CD4-positive, alpha-beta T cell treated with Interleukin-21 for 1 hour (primary cell): ENCODE data around the gene ACAN.

ENCODE experiments used
- DNase-seq: peaks from one replicate; pipeline ENCODE4 v3.0.0-alpha.2; 2020

The ACAN gene

DNA sequence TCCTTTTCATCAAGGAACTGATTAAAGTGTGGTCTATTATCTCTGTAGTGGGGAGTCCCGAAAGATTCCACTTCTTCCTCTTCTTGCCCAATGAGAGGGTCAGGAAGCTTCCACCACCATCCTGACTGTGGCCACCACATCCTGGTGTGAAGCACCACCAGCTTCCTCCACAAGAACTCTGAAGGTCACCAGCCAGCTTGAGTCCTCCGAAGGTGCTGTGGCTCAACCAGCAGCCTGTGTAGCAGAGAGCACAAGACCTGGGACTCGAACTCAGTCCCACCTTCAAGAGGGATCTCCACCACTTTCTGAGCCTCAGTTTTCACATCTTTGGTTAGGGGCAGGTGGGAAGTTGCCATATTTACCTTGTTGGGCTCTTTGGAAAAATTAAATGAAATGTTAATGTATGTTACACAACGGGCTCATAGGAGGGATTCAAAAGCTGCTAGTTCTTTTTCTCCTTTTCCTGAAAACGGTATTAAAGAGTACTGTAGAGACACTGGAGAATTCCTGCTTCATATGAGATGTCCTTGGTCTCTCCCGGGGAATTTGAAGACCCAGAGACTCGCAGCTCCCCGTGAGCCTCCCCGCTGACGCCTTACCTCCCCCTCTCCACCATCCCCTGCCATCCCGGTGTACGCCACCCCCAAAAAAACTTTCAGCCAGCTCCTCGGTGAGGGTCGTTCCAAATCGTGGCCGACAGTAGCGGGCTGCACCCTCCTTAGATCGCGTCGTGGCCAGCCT, 816 bp upstream of the ACAN start:
- DNase-seq: no peak

- no peak for DNase-seq
Observed at GRCh38 chr15:88802991-88803240, 320 bp upstream of the ACAN start.

DNA sequence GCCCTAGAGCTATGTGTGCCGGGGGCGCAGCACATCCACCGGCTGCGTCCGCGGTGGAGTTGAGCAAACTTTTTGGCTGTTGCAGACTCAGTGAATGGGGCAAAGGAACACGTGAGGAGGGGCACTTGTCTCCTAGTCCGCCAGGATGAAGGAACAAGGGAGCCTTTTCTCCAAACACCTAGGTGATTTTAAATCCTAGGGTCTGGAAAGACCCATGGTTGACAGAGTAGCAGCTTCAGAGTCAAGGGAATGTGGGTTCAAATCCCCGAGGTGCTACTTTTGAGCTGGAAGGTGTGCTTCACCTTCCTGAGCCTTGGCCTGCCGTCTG, 648 bp downstream of the ACAN start:
- no peak for DNase-seq

GRCh38 chr15:88804257-88804656, 1.0 kb downstream of the ACAN start:
- DNase-seq: no peak

- peak; percentile 15 for DNase-seq
Observed at GRCh38 chr15:88805031-88805780, 2.0 kb downstream of the ACAN start.

- no peak for DNase-seq
Observed at GRCh38 chr15:88810446-88810845, 7.2 kb downstream of the ACAN start.

DNA sequence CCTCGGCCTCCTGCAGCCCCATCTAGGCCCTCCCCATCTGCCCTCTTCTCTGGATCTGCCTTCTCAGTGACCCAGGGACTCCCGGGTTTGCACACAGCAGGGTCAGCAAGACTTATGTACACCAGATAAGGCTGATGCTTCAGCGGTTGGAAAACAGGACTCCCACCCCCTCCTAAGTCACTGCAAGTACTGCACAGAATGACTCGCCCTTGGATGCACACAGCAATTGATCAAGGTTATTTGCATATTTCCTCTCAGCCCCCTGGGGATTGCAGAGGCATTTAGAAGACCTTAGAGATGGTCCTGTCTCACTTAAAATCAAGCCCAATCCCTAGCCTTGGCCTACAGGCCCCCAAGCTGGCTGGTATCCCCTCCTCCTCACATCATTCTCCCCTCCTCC, 8.9 kb downstream of the ACAN start:
- DNase-seq: no peak

DNA sequence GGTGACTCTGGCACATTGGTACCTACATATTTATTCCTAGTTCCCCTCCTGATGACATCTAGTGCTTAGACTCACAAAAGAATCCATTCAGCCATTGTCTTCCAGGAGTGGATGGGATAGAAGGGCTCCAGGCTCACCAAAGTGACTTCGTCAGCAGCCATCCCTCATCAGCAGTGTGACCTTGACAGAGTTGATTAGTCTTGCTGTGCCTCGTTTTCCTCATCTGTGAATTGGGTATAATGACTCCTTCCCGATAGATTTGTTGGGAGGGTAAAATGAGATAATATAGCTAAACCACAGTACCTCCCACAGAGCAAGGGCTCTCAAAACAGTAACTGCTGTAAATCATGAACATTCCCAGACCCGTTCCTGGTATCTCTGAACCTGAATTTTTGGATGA, 10.7 kb downstream of the ACAN start:
- no peak for DNase-seq

DNA sequence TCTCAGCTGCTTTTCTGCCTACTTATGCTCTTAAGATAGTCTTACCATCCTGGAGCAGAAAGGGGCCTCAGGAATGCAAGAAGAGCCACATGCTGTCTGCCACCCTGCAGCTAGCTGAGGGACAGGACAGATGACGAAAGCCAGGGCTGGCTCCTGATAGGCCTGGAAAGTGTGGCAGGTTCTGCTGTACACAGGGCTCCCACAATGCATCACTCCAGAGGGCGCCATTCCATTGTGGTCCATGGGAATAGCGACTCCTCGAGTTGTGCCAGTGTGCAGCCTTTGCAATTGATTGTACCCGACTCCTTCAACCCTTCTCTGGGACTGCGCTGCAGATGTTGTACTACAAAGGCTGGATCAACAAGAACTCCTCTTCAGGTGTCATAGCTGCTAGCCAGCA, 11.2 kb downstream of the ACAN start:
- DNase-seq: no peak

- no peak for DNase-seq
Observed at GRCh38 chr15:88818920-88819319, 15.7 kb downstream of the ACAN start.

DNA sequence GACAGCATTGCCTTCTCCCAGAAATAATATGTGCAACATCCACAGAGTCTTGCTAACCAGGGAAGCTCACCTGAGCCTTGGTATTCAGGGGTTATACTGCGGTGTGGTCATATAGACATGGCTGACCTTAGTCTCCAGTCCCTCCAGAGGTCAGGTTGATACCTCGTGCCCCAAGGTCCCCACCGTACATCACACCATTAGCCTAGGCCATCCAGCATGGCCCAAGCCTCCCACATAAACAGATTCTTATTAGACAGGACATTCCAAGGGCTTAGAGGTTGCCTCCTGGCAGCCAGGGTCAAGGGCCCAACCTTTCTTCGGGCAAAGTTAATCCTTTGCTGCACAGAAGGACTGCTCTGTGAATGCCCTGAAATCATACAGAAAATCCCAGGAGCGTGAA, 18.8 kb downstream of the ACAN start:
- DNase-seq: no peak

GRCh38 chr15:88828791-88829190, 25.6 kb downstream of the ACAN start:
- no peak for DNase-seq

GRCh38 chr15:88830016-88830415, 26.8 kb downstream of the ACAN start:
- no peak for DNase-seq

- no peak for DNase-seq
Observed at GRCh38 chr15:88832820-88833730, 29.8 kb downstream of the ACAN start.

DNA sequence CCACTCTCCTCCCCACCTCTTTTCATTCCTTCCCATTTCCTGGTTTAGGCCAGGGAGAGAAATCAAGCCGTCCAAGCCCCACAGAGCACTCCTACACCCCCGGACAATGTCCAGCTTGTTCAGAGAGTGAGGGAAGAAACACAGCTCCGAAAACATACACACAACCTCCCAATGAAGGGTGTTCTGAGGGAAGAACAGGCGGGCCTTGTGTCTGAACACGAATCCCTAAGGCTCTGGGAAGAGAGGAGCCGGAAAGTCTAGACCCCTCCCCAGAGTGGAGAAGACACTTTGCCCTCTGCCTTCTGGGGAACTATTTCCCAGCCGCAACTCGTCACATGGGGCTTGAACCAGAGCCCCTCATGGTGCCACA, 30.5 kb downstream of the ACAN start:
- no peak for DNase-seq

DNA sequence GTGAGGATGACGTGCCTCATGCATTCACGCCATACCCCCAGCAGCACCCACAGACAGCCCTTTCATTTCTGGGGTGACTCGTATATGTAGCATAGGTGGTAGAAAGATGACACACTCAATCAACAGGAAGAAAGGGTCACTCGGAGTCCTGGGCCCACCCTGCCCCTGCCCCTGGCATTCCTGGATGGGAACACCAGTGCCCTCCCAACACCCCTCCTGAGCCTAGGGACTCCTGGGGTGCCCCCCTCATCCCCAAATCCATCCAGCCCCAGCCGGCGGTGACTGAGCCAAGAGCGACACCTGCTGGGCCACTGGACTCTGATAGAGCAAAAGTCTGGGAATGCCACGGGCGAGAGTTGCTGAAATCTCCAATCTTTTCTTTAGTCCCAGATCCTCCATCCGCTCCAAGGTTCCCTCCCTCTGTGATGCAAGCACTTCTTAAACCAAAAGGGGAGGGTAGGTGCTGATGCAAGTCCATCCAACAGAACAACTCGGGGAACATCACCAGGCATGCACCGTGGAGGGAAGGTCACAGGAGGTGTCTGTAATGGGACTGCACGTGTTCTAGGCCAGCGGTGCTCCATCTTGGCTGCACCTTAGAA, 31.1 kb downstream of the ACAN start:
- DNase-seq: peak; percentile 16

DNA sequence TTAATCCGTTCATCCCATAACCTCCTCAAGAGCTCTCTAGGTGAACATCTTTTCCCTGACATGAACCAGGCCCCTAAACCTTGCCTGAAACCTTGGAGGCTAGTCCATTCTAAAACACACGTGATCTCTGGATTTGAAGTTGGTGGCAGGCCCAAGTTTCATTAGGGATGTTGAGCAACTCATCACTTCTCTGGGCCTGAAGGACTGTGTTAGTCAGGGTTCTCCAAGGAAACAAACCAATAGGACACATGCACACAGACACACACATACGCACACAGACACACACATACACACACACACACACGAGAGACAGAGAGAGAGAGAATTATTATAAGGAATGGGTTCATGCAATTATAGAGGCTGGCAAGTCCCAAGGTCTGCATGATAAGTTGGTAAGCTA, 31.9 kb downstream of the ACAN start:
- DNase-seq: no peak

GRCh38 chr15:88835646-88836045, 32.4 kb downstream of the ACAN start:
- no peak for DNase-seq

GRCh38 chr15:88838667-88839066, 35.4 kb downstream of the ACAN start:
- no peak for DNase-seq

- DNase-seq: no peak
Observed at GRCh38 chr15:88839146-88839545, 35.9 kb downstream of the ACAN start.

DNA sequence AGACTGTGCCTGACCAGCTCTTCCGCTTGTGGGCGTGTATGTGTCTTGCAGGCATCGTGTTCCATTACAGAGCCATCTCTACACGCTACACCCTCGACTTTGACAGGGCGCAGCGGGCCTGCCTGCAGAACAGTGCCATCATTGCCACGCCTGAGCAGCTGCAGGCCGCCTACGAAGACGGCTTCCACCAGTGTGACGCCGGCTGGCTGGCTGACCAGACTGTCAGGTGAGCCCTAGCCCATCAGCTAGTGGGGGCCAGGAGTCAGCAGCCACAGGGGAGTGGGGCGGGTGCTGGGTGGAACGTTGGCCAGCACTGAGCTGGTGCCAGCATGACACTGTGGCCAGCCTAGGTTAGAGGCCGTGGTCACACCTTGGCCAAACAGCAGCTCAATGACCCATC, 36.7 kb downstream of the ACAN start:
- no peak for DNase-seq

DNA sequence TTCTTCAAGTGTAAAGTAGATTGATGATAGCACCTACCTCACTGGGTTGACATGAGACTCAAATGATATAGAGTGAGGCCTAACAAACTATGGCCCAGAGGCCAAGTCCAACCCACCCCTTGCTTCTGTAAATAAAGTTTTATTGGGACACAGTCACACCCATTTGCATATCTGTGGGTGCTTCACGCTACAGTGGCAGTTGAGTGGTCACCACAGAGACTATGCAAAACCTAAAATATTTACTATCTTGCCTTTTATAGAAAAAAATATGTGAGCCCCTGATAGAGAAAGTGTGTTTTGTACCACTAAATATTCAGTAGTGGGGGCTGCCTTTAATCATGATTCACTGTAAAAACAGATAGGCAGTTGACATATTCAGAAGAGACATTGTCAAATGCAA, 38.0 kb downstream of the ACAN start:
- DNase-seq: no peak

- DNase-seq: no peak
Observed at GRCh38 chr15:88842156-88842555, 38.9 kb downstream of the ACAN start.

DNA sequence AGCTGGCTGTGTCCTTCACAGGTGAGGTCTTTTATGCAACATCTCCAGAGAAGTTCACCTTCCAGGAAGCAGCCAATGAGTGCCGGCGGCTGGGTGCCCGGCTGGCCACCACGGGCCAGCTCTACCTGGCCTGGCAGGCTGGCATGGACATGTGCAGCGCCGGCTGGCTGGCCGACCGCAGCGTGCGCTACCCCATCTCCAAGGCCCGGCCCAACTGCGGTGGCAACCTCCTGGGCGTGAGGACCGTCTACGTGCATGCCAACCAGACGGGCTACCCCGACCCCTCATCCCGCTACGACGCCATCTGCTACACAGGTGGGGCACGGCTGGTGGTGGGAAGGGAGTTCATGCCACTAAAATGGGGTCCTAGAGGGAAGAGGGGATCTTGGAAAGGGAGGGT, 40.1 kb downstream of the ACAN start:
- DNase-seq: no peak
